SU-DHL-6 (cell line): ENCODE measurements around the gene F12.

Experiments
- H2AFZ ChIP-seq: fragments of 200-600 bp; sonication (generic); 2 replicates; pipeline ENCODE4 v1.6.1; 2014; ENCODE audit warnings: low read depth, mild to moderate bottlenecking, moderate library complexity, mixed read lengths, antibody characterized with exemption, low read length; ENCODE audit not compliant: severe bottlenecking
- H3F3A ChIP-seq: fragments of 200-600 bp; shearing (Covaris generic); 2 replicates; pipeline ENCODE4 v1.6.0; 2016; ENCODE audit warnings: antibody characterized with exemption, mild to moderate bottlenecking; ENCODE audit not compliant: insufficient read depth
- H3K27ac ChIP-seq: fragments of 200-600 bp; sonication (generic); 2 replicates; pipeline ENCODE4 v1.5.1; 2016; ENCODE audit warnings: low read depth, mild to moderate bottlenecking, low read length, moderate library complexity, mixed read lengths
- H3K27me3 ChIP-seq: fragments of 200-600 bp; sonication (generic), shearing (Covaris generic); 2 replicates; pipeline ENCODE4 v1.6.0; 2014; ENCODE audit warnings: mild to moderate bottlenecking, low read length
- H3K36me3 ChIP-seq: fragments of 200-600 bp; sonication (generic); 2 replicates; pipeline ENCODE4 v1.6.1; 2014; ENCODE audit warnings: mild to moderate bottlenecking, low read length, mixed read lengths
- H3K4me2 ChIP-seq: fragments of 300-600, 200-600 bp; shearing (Covaris generic), sonication (generic); 2 replicates; pipeline ENCODE4 v1.6.0; 2014; ENCODE audit warnings: low read length, low read depth, mild to moderate bottlenecking; ENCODE audit not compliant: poor library complexity, severe bottlenecking
- H3K4me3 ChIP-seq: fragments of 200-600 bp; sonication (generic); 2 replicates; pipeline ENCODE4 v1.5.1; 2014; ENCODE audit warnings: antibody characterized with exemption, low read length, mild to moderate bottlenecking, mixed read lengths; ENCODE audit not compliant: insufficient read depth, poor library complexity, severe bottlenecking
- H3K79me2 ChIP-seq: fragments of 200-600 bp; sonication (generic); 2 replicates; pipeline ENCODE4 v1.6.1; 2014; ENCODE audit warnings: mild to moderate bottlenecking, low read length, moderate library complexity; ENCODE audit not compliant: insufficient read depth
- H3K9ac ChIP-seq: fragments of 200-600 bp; sonication (generic); 2 replicates; pipeline ENCODE4 v1.7.0; 2014; ENCODE audit warnings: mild to moderate bottlenecking, low read length
- H3K9me2 ChIP-seq: fragments of 200-600 bp; sonication (generic); replicated peaks from 2 replicates; pipeline ENCODE4 v1.6.1; 2014; ENCODE audit warnings: low read length; ENCODE audit not compliant: insufficient read depth
- H3K9me3 ChIP-seq: fragments of 200-600 bp; sonication (generic); 2 replicates; pipeline ENCODE4 v1.6.1; 2014; ENCODE audit warnings: low read length, mixed read lengths; ENCODE audit not compliant: insufficient read depth
- H4K20me1 ChIP-seq: fragments of 200-600 bp; sonication (generic); 2 replicates; pipeline ENCODE4 v1.6.1; 2014; ENCODE audit warnings: low read depth, mild to moderate bottlenecking, antibody characterized with exemption, low read length, moderate library complexity, mixed read lengths
- CTCF ChIP-seq: fragments of 200-600 bp; sonication (generic); IDR thresholded peaks from one replicate; pipeline ENCODE4 v1.5.1; 2017; ENCODE audit warnings: antibody characterized with exemption, mild to moderate bottlenecking, low read length, moderate library complexity; ENCODE audit not compliant: insufficient read depth, poor library complexity, severe bottlenecking
- EZH2phosphoT487 ChIP-seq: fragments of 200-600 bp; sonication (generic), shearing (Covaris generic); conservative IDR thresholded peaks from 2 replicates; pipeline ENCODE4 v1.6.1; 2018; ENCODE audit warnings: mild to moderate bottlenecking, antibody characterized with exemption, low read length, moderate library complexity, mixed read lengths

F12 gene

GRCh38 chr5:177448244-177448950 lies 39.0 kb upstream of the F12 start:
- no peaks in the 10 kb centered on the region for H3K9me3 ChIP-seq
- H3K4me2 ChIP-seq: no peak overlapping the region
- H3K9ac ChIP-seq: 0 out of 2 replicates have a peak overlapping the region, but pooled peaks have one; percentile 3
- H2AFZ ChIP-seq: no peak overlapping the region
- H3K27me3 ChIP-seq: no peaks in the 10 kb centered on the region
- peaks cover 21% of the 10 kb centered on the region for H3F3A ChIP-seq
- H3K79me2 ChIP-seq: no peaks in the 10 kb centered on the region
- no peak overlapping the region for H3K4me3 ChIP-seq
- H3K9me2 ChIP-seq: no peaks in the 10 kb centered on the region
- no peak overlapping the region for H3K27ac ChIP-seq
- H4K20me1 ChIP-seq: no peaks in the 10 kb centered on the region
- no peaks in the 10 kb centered on the region for H3K36me3 ChIP-seq
- no peak for TF ChIP-seq CTCF
- no peak for TF ChIP-seq EZH2phosphoT487

DNA sequence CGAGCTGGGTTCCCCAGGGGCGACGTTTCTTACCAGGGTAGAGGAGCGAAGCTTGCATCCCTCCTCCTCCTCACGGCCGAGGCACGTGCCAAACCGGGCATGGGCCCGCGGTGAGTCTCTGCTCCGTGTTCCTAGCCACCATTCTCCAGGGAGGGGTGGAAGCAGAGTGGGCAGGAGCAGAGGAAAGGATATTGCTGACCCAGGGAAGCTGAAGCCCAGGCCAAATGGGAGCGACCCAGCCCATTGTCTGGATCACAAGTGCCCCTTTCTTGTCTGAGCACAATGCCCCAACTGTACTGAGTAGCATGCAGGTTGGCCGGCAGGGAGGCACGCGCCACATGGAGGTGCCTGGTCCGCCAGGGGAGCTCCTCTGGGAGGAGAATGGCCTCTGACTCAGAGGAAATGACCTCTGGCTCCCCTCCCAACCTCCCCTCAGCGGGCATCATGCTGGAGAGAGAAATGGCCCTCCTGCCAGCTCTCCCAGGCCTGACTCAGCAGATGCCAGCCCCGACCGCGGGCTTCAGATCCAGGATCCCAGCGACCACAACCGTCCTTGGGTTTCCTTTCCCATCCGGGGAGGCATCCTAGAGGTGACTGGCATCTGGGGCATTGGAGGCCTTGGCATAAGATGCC lies 38.4 kb upstream of the F12 start:
- H3K9me3 ChIP-seq: no peaks in the 10 kb centered on the region
- no peaks in the 10 kb centered on the region for H3K36me3 ChIP-seq
- H3K4me2 ChIP-seq: peak overlapping the region; percentile 23
- TF ChIP-seq CTCF (no peak), EZH2phosphoT487 (no peak)
- no peak overlapping the region for H3K27ac ChIP-seq
- H3F3A ChIP-seq: peaks cover 21% of the 10 kb centered on the region
- H4K20me1 ChIP-seq: no peaks in the 10 kb centered on the region
- H3K4me3 ChIP-seq: no peak overlapping the region
- no peaks in the 10 kb centered on the region for H3K27me3 ChIP-seq
- H3K79me2 ChIP-seq: no peaks in the 10 kb centered on the region
- no peak overlapping the region for H2AFZ ChIP-seq
- H3K9ac ChIP-seq: 0 out of 2 replicates have a peak overlapping the region, but pooled peaks have one; percentile 3
- no peaks in the 10 kb centered on the region for H3K9me2 ChIP-seq

- Histone ChIP-seq H3K4me3 (peak overlapping the region; percentile 75), H3K9me2 (no peaks in the 10 kb centered on the region), H2AFZ (no peak overlapping the region), H3F3A (peaks cover 21% of the 10 kb centered on the region), H3K79me2 (no peaks in the 10 kb centered on the region), H3K9ac (peak overlapping the region; percentile 61), H3K27ac (no peak overlapping the region), H3K27me3 (no peaks in the 10 kb centered on the region), H4K20me1 (no peaks in the 10 kb centered on the region), H3K36me3 (no peaks in the 10 kb centered on the region), H3K4me2 (peak overlapping the region; percentile 51), H3K9me3 (no peaks in the 10 kb centered on the region)
- TF ChIP-seq EZH2phosphoT487 (no peak), CTCF (no peak)
These were observed 37.8 kb upstream of the F12 start for GRCh38 chr5:177447066-177447610.
